HepG2 (cell line): Measurements from ENCODE around the gene TMEM31. TPM values are rescaled to one million over a fixed set of nuclear protein-coding genes. Genes with fewer than 3 reads are reported as not detected.

ENCODE experiments used
- BRD4 ChIP-seq: sonication (generic); formaldehyde crosslinking; IDR thresholded peaks from 2 replicates; pipeline ENCODE4 v1.4.0; 2020; ENCODE audit warnings: missing genetic modification reagents
- CCAR2 ChIP-seq: fragments of 200-400 bp; formaldehyde crosslinking; optimal IDR thresholded peaks from 2 replicates; pipeline ENCODE3; 2018; ENCODE audit warnings: low read depth, mild to moderate bottlenecking, low read length, moderate library complexity
- CSRNP1 ChIP-seq: sonication (generic); formaldehyde crosslinking; IDR thresholded peaks from 2 replicates; pipeline ENCODE4 v1.8.1; 2023; ENCODE audit warnings: mild to moderate bottlenecking, missing genetic modification reagents
- FOXO1 ChIP-seq: sonication (generic); formaldehyde crosslinking; IDR thresholded peaks from 2 replicates; pipeline ENCODE4 v1.4.0; 2020; ENCODE audit warnings: missing genetic modification reagents
- FUBP1 ChIP-seq: sonication (generic); formaldehyde crosslinking; IDR thresholded peaks from 2 replicates; pipeline ENCODE4 v1.5.1; 2020; ENCODE audit warnings: missing genetic modification reagents, mild to moderate bottlenecking, borderline replicate concordance
- GABPA ChIP-seq, 2 experiments: IDR thresholded peaks; 2 replicates each; pipeline ENCODE4 v1.6.1; 2011 to 2016; ENCODE audit warnings: low read depth in 2 of 2, low read length in 1 of 2, missing biosample characterization in 1 of 2, missing genetic modification characterization in 1 of 2
- HOMEZ ChIP-seq: IDR thresholded peaks from 2 replicates; pipeline ENCODE4 v1.6.1; 2016; ENCODE audit warnings: low read depth
- MTF2 ChIP-seq: sonication (generic); formaldehyde crosslinking; IDR thresholded peaks from 2 replicates; pipeline ENCODE4 v1.5.0; 2020; ENCODE audit warnings: missing genetic modification reagents, borderline replicate concordance
- SOX6 ChIP-seq, 2 experiments: fragments of 450-650 bp in 1 of 2; sonication (generic) in 1 of 2; formaldehyde crosslinking in 1 of 2; IDR thresholded peaks; 2 replicates each; pipeline versions ENCODE4 v1.4.0 to v1.6.1; 2017 to 2020; ENCODE audit warnings: antibody characterized with exemption in 1 of 2, mild to moderate bottlenecking in 1 of 2, missing genetic modification reagents in 1 of 2
- TEF ChIP-seq: sonication (generic); formaldehyde crosslinking; IDR thresholded peaks from 2 replicates; pipeline ENCODE4 v1.5.0; 2020; ENCODE audit warnings: missing genetic modification reagents
- ZFP37 ChIP-seq: sonication (generic); formaldehyde crosslinking; IDR thresholded peaks from 2 replicates; pipeline ENCODE4 v1.4.0; 2020; ENCODE audit warnings: missing genetic modification reagents, borderline replicate concordance
- ZNF12 ChIP-seq: sonication (generic); formaldehyde crosslinking; IDR thresholded peaks from 2 replicates; pipeline ENCODE4 v1.5.0; 2020; ENCODE audit warnings: missing genetic modification reagents
- ZNF430 ChIP-seq: sonication (generic); formaldehyde crosslinking; IDR thresholded peaks from 2 replicates; pipeline ENCODE4 v1.9.0; 2021; ENCODE audit warnings: mild to moderate bottlenecking, missing genetic modification reagents
- ZNF574 ChIP-seq: sonication (generic); formaldehyde crosslinking; IDR thresholded peaks from 2 replicates; pipeline ENCODE4 v1.4.0; 2020; ENCODE audit warnings: missing genetic modification reagents
- ZNF597 ChIP-seq: sonication (generic); formaldehyde crosslinking; IDR thresholded peaks from 2 replicates; pipeline ENCODE4 v1.5.0; 2020; ENCODE audit warnings: missing genetic modification reagents
- ZNF598 ChIP-seq: sonication (generic); formaldehyde crosslinking; IDR thresholded peaks from 2 replicates; pipeline ENCODE4 v1.5.1; 2020; ENCODE audit warnings: mild to moderate bottlenecking, missing genetic modification reagents, borderline replicate concordance
- ZNF644 ChIP-seq: IDR thresholded peaks from 2 replicates; pipeline ENCODE4 v1.6.1; 2016; ENCODE audit warnings: low read depth
- ZNF7 ChIP-seq: IDR thresholded peaks from 2 replicates; pipeline ENCODE4 v1.6.1; 2016; ENCODE audit warnings: missing biosample characterization, missing genetic modification reagents
- polyA plus RNA-seq, 8 experiments: library from polyadenylated mRNA; depleted of rRNA in 3 of 8; stranded (reverse) in 7 of 8; unstranded in 1 of 8; fragments of >200 nt; fragmentation: Illumina TruSeq in 4 of 8; extraction: Trizol in 4 of 8; gene quantifications; 2 replicates each; pipeline versions ENCODE4 v1.2.1 to v1.2.3, GENCODE V29; 2011 to 2016; ENCODE audit warnings: low read depth in 4 of 8, missing spikeins in 1 of 8, mixed read lengths in 1 of 8; ENCODE audit not compliant: insufficient read depth in 1 of 8
- total RNA-seq, 5 experiments: library from RNA; depleted of rRNA; stranded (reverse); fragments of >200 nt; fragmentation: Illumina TruSeq; extraction: Trizol; gene quantifications; 2 replicates each; pipeline ENCODE4 v1.2.3, GENCODE V29; 2016; ENCODE audit warnings: low read depth in 1 of 5

Gene TMEM31
- total and polyA plus RNA-seq, 2 of the 13 experiments (the other 11 are each of a cell fraction or from before 2014, with no cell fraction given) = 0.16 TPM; not detected in 1

GRCh38 chrX:103687073-103687695 lies 23.5 kb upstream of the TMEM31 start (continued):
- TF ChIP-seq CCAR2 (no peak), ZNF7 (CRISPR knock-in tag) (no peak), ZNF597 (CRISPR knock-in tag) (no peak), ZFP37 (CRISPR knock-in tag) (no peak), BRD4 (CRISPR knock-in tag) (peak; percentile 63; the same call in 1 of the 2 replicates), ZNF574 (CRISPR knock-in tag) (0 out of 2 replicates have a peak, but pooled peaks have one; percentile 36), HOMEZ (CRISPR knock-in tag) (no peak), ZNF644 (CRISPR knock-in tag) (no peak), FUBP1 (CRISPR knock-in tag) (no peak), ZNF12 (CRISPR knock-in tag) (no peak), GABPA (IDR thresholded peaks at IDR 0.05; ENCODE audit: low read depth, low read length) (peak; percentile 47; the same call in 1 of the 2 replicates), GABPA (CRISPR knock-in tag; IDR thresholded peaks at IDR 0.05; ENCODE audit: low read depth) (peak; percentile 92), MTF2 (no peak), SOX6 (IDR thresholded peaks at IDR 0.05) (no peak), SOX6 (CRISPR knock-in tag; IDR thresholded peaks at IDR 0.05) (no peak), TEF (no peak), ZNF430 (no peak), FOXO1 (CRISPR knock-in tag) (no peak), ZNF598 (CRISPR knock-in tag) (no peak), CSRNP1 (CRISPR knock-in tag) (no peak)
